NCI-H2171 (cell line): ENCODE measurements around the gene BATF.

Experiments
- DNase-seq: peaks from one replicate; lab custom pipeline; 2025; lab: John Stamatoyannopoulos, UW

The BATF gene

DNA sequence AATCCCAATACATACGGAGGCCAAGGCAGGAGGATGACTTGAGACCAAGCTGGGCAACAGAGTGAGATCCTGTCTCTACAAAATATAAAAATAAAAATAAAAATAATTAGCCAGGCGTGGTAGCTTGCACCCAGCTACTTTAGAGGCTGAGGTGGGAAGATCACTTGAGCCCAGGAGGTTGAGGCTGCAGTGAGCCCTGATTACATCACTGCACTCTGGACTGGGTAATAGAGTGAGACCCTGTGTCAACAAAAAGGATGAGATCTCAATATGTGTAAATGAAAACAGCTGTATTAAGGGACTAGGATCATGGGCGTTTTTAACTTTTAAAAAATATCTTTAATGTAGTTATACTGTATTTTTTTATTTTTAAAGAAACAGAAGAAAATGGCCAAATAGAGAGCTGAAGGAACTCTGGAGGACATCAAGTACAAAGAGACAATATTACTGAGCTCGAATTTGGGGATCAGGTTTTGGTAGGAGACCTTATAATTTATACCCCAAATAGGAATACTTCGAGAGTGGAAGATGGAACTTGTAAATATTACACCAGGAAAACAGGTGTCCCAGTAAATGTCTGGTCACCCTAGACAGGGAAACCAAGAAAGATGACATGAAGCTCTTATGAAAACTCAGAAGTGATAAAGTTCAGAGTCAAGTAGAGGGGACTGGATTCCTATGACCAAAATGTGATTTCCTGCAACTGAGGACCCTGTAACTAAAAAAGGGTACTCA is 13.1 kb downstream of the BATF start:
- DNase-seq: no peak

DNA sequence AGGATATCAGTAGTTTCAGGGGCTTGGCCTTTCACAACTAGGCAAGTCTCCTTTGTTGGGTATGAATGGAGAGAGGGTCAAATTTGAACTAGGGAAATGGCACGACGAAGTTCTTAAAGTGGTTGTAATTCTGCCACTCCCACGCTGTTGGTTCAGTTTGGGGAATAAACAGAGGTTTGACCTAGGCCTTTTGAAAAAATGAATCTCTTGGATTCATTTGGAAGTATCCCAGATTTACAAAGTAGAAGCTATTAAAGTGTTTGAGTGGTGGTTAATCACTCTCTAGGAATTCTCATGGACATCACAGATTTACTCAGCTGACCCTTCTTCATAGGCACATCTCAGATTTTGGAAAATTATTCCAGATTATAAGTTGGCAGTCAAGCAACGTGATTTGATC is 14.8 kb downstream of the BATF start:
- DNase-seq: no peak

DNA sequence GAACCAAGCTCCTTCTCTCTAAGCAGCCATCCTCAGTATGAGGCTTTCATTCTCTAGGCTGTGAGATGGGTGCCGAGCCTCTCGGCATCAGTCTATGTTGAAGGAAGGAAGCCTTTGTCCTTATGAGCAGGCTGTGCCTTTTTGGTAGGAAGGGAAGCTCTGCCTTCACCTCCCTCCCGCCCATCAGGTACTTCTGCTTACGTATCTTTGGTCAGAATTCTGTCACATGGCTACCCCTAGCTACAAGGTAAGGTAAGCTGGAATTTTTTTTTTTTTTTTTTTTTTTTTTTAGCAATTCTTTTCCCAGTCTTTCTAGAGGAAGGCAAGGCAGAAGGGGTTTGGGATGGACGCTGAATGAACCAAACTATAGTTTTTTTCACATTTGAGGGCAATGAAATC is 16.9 kb downstream of the BATF start:
- DNase-seq: no peak

DNA sequence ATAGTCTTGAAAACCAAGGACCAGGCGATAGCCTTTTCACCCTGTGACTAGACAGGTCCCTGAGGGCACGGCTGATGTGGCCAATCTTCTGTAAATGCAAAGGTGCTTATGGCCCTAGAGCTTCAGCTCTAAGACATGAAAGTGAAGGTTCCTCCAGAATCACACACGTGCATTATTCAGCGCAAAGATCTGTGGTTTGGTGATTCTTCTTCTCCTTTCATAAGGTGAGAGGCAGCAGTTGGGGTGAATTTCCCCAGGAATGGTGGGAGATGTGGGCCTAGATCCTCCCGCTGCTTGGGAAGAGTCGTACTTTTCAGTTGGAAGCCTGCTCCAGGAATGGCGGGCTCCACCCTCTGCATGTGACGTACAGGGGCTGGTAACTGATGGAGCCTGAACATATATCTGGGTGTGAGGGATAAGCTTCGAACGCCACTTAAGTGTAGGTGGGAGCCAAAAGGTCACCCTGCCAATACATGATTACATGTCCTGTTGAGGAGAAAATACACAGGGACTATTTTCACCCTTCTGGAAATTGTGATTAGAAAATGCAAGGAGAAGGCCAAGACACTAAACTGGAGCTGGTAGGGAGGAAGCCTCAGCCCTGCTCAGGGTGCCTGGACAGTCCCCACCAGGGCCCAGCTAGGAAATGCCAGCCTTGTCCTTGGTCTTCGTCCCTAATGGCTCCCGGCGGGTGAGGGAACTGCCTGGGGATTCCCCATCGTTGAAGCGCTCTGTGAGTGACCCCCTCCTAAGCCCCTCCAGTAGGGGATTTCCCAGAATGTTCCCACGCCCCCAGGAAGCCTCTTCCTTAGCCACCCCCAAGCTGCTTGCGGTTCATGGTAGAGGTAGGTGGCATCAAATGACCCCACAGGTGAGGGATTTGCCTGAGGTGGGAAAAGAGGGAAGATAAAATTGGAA is 17.6 kb downstream of the BATF start:
- no peak for DNase-seq

DNA sequence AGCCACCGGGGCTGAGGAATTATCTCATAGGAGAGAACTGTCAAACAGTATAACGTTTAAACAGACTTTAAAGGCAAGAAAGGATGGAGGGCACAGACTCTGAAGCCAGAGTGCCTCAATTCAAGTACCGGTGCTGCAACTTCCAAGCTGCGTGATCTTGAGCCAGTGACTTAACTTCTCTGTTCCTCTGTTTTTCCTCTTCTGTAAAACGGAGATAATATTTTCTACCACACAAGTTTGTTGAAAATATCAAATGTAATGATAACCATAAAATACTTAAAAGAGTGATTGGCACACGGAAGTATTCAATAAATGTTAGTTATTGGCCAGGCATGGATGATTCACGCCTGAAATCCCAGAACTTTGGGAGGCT is 18.2 kb downstream of the BATF start:
- DNase-seq: no peak

GRCh38 chr14:75542588-75543091 is 20.4 kb downstream of the BATF start:
- no peak for DNase-seq

DNA sequence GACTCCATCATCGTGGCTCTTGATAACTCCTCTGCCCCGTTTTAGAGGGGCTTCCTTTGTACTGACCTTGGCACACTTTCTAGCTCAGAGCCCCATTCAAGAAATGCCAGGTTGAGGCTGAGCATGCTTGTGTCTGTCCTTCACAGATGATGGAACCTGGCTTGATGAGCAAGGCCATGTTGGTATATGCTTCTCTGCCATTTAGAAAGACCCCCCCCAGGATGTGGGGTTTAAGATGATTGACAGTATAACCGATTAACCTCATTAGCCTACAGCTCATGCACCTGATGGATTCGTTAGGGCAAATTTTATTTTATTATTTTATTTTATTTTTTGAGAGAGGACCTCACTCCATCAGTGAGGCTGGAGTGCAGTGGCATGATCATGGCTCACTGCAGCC is 21.0 kb downstream of the BATF start:
- no peak for DNase-seq

- no peak for DNase-seq
These were observed 21.5 kb downstream of the BATF start for GRCh38 chr14:75543786-75544185.

DNA sequence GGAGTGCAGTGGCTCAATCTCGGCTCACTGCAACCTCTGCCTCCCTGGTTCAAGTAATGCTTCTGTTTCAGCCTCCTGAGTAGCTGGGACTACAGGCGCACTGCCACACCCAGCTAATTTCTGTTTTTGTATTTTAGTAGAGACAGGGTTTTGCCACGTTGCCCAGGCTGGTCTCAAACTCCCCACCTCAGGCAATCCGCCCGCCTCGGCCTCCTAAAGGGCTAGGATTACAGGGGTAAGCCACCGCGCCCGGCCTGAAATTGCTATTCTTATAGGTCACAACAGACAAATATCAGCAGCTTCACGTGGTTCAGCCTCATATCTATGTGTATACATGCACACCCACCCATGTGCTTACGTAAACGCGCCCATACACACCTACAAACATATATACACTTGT is 23.6 kb downstream of the BATF start:
- no peak for DNase-seq

DNA sequence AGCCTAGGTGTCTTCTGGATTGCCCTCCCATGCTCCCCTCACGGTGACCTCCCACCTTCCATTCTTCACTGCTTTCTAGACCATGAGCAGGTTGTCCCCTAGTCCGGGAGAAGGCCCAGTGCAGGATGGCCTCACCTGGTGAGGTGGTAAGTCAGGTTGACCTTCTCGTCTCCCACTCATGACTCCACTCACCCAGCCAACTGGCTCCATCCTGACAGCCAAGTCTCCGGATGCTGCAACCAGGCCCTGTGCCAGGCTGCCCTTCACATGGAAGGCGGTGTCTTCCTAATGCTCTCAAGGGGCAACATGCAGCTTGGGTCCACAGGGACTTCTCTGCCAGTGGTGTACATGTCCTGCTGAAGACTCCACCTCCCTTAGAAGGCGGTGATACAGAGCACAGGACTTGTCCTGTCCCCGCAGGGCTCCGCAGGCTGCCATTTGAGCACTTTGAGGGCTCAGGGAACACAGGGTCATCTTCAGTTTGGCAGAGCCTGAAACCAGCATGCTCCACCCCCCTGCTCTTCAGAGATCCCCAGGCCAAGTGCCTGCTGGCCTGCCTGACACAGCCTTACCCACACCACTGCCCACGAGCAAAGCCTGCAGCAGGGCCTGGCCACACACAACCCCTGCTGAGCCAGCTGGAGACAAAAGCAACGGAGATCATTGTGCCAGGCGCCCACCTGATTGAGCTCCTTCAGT is 25.4 kb downstream of the BATF start:
- no peak for DNase-seq

- DNase-seq: no peak
These were observed 26.3 kb downstream of the BATF start for GRCh38 chr14:75548544-75548943.

- DNase-seq: no peak
These were observed 26.9 kb downstream of the BATF start for GRCh38 chr14:75549169-75549568.

DNA sequence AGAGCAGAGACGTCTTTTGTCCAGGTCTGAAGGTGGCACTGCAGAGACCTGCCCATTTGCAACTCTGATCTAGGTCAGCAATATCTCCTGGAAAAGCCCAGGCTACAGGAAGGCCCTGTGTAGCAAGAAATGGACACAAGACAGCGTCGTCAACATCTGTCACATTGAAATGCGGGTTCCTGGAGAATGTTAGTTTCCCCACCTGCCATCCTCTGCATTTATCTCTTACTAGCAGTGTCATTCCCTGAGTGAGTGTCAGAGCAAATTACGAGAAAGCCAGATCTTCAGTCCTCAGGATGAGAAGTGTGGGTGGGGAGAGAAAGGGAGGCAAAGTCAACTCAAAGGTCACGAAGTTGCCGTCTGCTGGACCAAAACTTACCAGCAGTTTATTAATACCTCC is 28.8 kb downstream of the BATF start:
- no peak for DNase-seq

GRCh38 chr14:75553157-75553556 is 30.9 kb downstream of the BATF start:
- no peak for DNase-seq

GRCh38 chr14:75553761-75554364 is 31.6 kb downstream of the BATF start:
- DNase-seq: no peak

- DNase-seq: no peak
These were observed 32.2 kb downstream of the BATF start for GRCh38 chr14:75554482-75554881.

- DNase-seq: no peak
These were observed 36.2 kb downstream of the BATF start for GRCh38 chr14:75558440-75558839.

GRCh38 chr14:75559045-75559444 is 36.8 kb downstream of the BATF start:
- no peak for DNase-seq

DNA sequence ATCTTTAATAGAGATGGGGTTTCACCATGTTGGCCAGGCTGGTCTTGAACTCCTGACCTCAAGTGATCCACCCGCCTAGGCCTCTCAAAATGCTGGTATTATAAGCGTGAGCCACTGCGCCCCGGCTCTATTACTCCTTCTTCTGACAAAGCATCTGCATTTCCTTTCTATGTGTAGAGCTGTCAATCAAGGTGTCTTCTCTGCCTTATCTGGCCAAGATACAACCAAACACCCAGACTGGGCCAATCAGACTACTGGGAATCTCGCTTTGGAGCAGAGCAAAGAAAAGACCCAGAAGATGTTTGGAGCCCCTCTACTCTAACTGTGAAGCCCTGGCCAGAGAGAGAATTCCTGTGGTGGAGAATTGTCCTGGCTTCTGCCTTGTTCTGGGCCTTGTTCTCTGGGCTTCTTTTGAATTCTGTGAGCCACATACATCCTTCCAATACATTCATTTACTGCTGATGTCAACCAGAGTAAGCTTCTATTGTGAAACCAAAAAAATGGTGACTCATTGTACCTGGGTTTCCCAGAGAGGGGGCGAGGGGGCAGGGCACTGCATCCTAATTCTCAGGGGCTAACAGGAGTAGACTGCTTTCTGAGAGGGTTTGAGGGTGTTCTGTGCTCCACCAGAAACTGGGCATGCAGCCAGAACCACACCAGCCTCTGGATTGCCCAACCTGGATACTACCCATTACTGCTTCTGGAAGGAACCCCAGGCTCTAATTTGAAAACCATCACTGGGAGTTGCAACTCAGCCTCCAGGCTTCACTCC is 37.4 kb downstream of the BATF start:
- DNase-seq: no peak

DNA sequence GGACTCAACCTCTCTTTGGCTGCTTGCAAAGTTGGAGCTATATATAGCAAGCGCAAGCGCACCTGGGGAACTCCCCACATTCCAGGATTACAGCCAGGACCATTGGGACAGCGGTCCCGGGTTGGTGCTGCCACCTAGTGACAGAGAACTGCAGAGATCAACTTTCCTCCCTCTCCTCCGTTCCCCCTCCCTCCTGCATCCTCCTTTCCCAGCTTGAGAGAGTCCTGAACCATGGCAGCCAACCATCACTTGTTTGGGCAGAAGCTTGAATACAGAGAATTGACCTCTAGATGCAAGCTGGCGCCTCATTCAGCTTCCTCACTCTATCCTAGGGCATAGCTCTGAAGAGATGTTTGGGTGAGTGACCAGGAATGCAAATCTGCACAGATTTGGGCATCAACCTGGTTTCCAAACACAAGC is 38.8 kb downstream of the BATF start:
- DNase-seq: peak; percentile 68

GRCh38 chr14:75562089-75562488 is 39.8 kb downstream of the BATF start:
- DNase-seq: no peak
